Esophagus mucosa (tissue), 1 donor: Measurements from ENCODE around the gene GARRE1. TPM values are rescaled to one million over a fixed set of nuclear protein-coding genes. Genes with fewer than 3 reads are reported as not detected.
A peak's percentile ranks its signal among the peaks of the same experiment; 100 is the strongest.
"Not testable (repeated sequence)": the region's sequence is repeated elsewhere in the genome, so short reads cannot be mapped to it uniquely, and the experiment has no call there.

Experiments used
- ATAC-seq: fragments of 200-7000 bp; cut with Tn5 transposase; one replicate; pipeline ENCODE4 v1.9.1; 2020
- total RNA-seq: library from RNA; stranded (reverse); gene quantifications from one replicate; pipeline ENCODE4 v1.2.4, GENCODE V29; 2023
- donor health status: DM: yes; HTN: yes; CAD: no.

GARRE1 gene
- 10.2 TPM for total RNA-seq

GRCh38 chr19:34254046-34254697 is at the start of gene GARRE1:
GARRE1 (plus strand) TSS chr19:34254554; CDS start chr19:34300474, 45,920 bp downstream.
- peak; percentile 87 for ATAC-seq

GRCh38 chr19:34205324-34205723 is 49.0 kb upstream of the GARRE1 start:
- not testable (repeated sequence) for ATAC-seq

- no peak for ATAC-seq
These were observed 46.0 kb upstream of the GARRE1 start for GRCh38 chr19:34208291-34208884.

- ATAC-seq = no peak
These were observed 44.6 kb upstream of the GARRE1 start for GRCh38 chr19:34209726-34210125.

- no peak for ATAC-seq
These were observed 41.1 kb upstream of the GARRE1 start for GRCh38 chr19:34213283-34213682.

GRCh38 chr19:34214040-34214439 is 40.3 kb upstream of the GARRE1 start:
- ATAC-seq = no peak

- no peak for ATAC-seq
These were observed 39.2 kb upstream of the GARRE1 start for GRCh38 chr19:34215006-34215665.

- ATAC-seq = no peak
These were observed 38.7 kb upstream of the GARRE1 start for GRCh38 chr19:34215666-34216038.

- not testable (repeated sequence) for ATAC-seq
These were observed 37.6 kb upstream of the GARRE1 start for GRCh38 chr19:34216745-34217219.

GRCh38 chr19:34217952-34218817 is 36.2 kb upstream of the GARRE1 start:
- no peak for ATAC-seq

- ATAC-seq = no peak
These were observed 35.6 kb upstream of the GARRE1 start for GRCh38 chr19:34218818-34219164.

GRCh38 chr19:34220472-34221063 is 33.8 kb upstream of the GARRE1 start:
- peak; percentile 39 for ATAC-seq

GRCh38 chr19:34222386-34222785 is 32.0 kb upstream of the GARRE1 start:
- no peak for ATAC-seq

GRCh38 chr19:34224996-34225658 is 29.2 kb upstream of the GARRE1 start:
- ATAC-seq = no peak

- no peak for ATAC-seq
These were observed 28.7 kb upstream of the GARRE1 start for GRCh38 chr19:34225659-34226015.

GRCh38 chr19:34226036-34226435 is 28.3 kb upstream of the GARRE1 start:
- ATAC-seq = no peak

GRCh38 chr19:34228347-34228746 is 26.0 kb upstream of the GARRE1 start:
- ATAC-seq = no peak

- no peak for ATAC-seq
These were observed 25.6 kb upstream of the GARRE1 start for GRCh38 chr19:34228762-34229161.

GRCh38 chr19:34229721-34230120 is 24.6 kb upstream of the GARRE1 start:
- ATAC-seq = no peak

GRCh38 chr19:34230820-34231219 is 23.5 kb upstream of the GARRE1 start:
- no peak for ATAC-seq

GRCh38 chr19:34231439-34231838 is 22.9 kb upstream of the GARRE1 start:
- no peak for ATAC-seq
